HG03064 (cell line): ENCODE results near the gene PCDHB9.
"Not testable (repeated sequence)": the region's sequence is repeated elsewhere in the genome, so short reads cannot be mapped to it uniquely, and the experiment has no call there.

Experiments
- ATAC-seq: cut with Tn5 transposase; IDR thresholded peaks from one replicate; pipeline ENCODE4 v1.9.1; 2021; ENCODE audit warnings: low read depth; ENCODE audit not compliant: unreplicated experiment

Gene PCDHB9

GRCh38 chr5:141184117-141184855 is 2.7 kb upstream of the PCDHB9 start:
- not testable (repeated sequence) for ATAC-seq

- ATAC-seq, result not testable (repeated sequence)
Measured at GRCh38 chr5:141188682-141189081, 1.7 kb downstream of the PCDHB9 start.

- ATAC-seq, result not testable (repeated sequence)
Measured at GRCh38 chr5:141189131-141189530, 2.2 kb downstream of the PCDHB9 start.

- no peak for ATAC-seq
Measured at GRCh38 chr5:141192110-141192725, 5.3 kb downstream of the PCDHB9 start, which contains the start of gene PCDHB10. Gene PCDHB10 (plus strand): TSS chr5:141192353. CDS start chr5:141192553, 200 bp downstream.

GRCh38 chr5:141194332-141194731 is 7.4 kb downstream of the PCDHB9 start:
- ATAC-seq, result not testable (repeated sequence)

GRCh38 chr5:141196363-141196762 is 9.4 kb downstream of the PCDHB9 start:
- no peak for ATAC-seq

- ATAC-seq, result no peak
Measured at GRCh38 chr5:141199359-141200235, 12.6 kb downstream of the PCDHB9 start, which contains the start of gene PCDHB11. Gene PCDHB11 (plus strand): TSS chr5:141199627. CDS start chr5:141199775, 148 bp downstream.

GRCh38 chr5:141201126-141201525 is 14.2 kb downstream of the PCDHB9 start:
- not testable (repeated sequence) for ATAC-seq

- not testable (repeated sequence) for ATAC-seq
Measured at GRCh38 chr5:141201646-141202045, 14.7 kb downstream of the PCDHB9 start.

- ATAC-seq, result no peak
Measured at GRCh38 chr5:141208478-141208877, 21.5 kb downstream of the PCDHB9 start, which contains the start of gene PCDHB12. Gene PCDHB12 (plus strand): TSS chr5:141208719. CDS start chr5:141208908, 189 bp downstream.

GRCh38 chr5:141210281-141210680 is 23.3 kb downstream of the PCDHB9 start:
- not testable (repeated sequence) for ATAC-seq

GRCh38 chr5:141210849-141211248 is 23.9 kb downstream of the PCDHB9 start:
- ATAC-seq, result not testable (repeated sequence)

GRCh38 chr5:141213656-141214339 is 26.8 kb downstream of the PCDHB9 start, which contains the start of gene PCDHB13:
Gene PCDHB13 (plus strand): TSS chr5:141213919. CDS start chr5:141214124, 205 bp downstream.
- ATAC-seq, result not testable (repeated sequence)

GRCh38 chr5:141214583-141214982 is 27.6 kb downstream of the PCDHB9 start:
- ATAC-seq, result not testable (repeated sequence)

GRCh38 chr5:141215504-141215903 is 28.5 kb downstream of the PCDHB9 start:
- not testable (repeated sequence) for ATAC-seq

- not testable (repeated sequence) for ATAC-seq
Measured at GRCh38 chr5:141216035-141216434, 29.1 kb downstream of the PCDHB9 start.

- no peak for ATAC-seq
Measured at GRCh38 chr5:141223112-141223783, 36.3 kb downstream of the PCDHB9 start, which contains the start of gene PCDHB14. Gene PCDHB14 (plus strand): TSS chr5:141223343. CDS start chr5:141223506, 163 bp downstream.

- not testable (repeated sequence) for ATAC-seq
Measured at GRCh38 chr5:141224844-141225243, 37.9 kb downstream of the PCDHB9 start.

- ATAC-seq, result not testable (repeated sequence)
Measured at GRCh38 chr5:141225421-141225820, 38.5 kb downstream of the PCDHB9 start.
